Sigmoid colon (tissue), 7 donors: ENCODE data around the gene REC8. TPM values are rescaled to one million over a fixed set of nuclear protein-coding genes. Genes with fewer than 3 reads are reported as not detected.

Experiments used
- DNase-seq: peaks from one replicate; pipeline ENCODE4 v3.0.0-alpha.2; 2019
- H3K27ac ChIP-seq, 4 donors: fragments of 200-600 bp; sonication (generic); one replicate each; pipeline ENCODE4 v1.5.1; 2016 to 2019; ENCODE audit warnings: mild to moderate bottlenecking in 1 of 4
- H3K27me3 ChIP-seq, 3 donors: fragments of 200-600 bp; sonication (generic); one replicate each; pipeline ENCODE4 v1.5.1; 2019; ENCODE audit warnings: mild to moderate bottlenecking in 1 of 3
- H3K36me3 ChIP-seq, 4 donors: fragments of 200-600 bp; sonication (generic); one replicate each; pipeline ENCODE4 v1.5.1; 2016 to 2019
- H3K4me1 ChIP-seq, 4 donors: fragments of 200-600 bp; sonication (generic); one replicate each; pipeline ENCODE4 v1.5.1; 2017 to 2019
- H3K4me3 ChIP-seq, 4 donors: fragments of 200-600 bp; sonication (generic); one replicate each; pipeline ENCODE4 v1.5.1; 2017 to 2019; ENCODE audit warnings: mild to moderate bottlenecking in 2 of 4, moderate library complexity in 1 of 4
- H3K9me3 ChIP-seq, 4 donors: fragments of 200-600 bp in 3 of 4; sonication (generic) in 3 of 4; one replicate each; pipeline versions ENCODE4 v1.5.1 to v1.6.1; 2013 to 2019
- EP300 ChIP-seq, 4 donors: sonication (generic); formaldehyde crosslinking; IDR thresholded peaks; one replicate each; pipeline ENCODE4 v1.6.1; 2017; ENCODE audit warnings: antibody characterized with exemption in 4 of 4
- POLR2A ChIP-seq, 2 donors: fragments of 450-650 bp; IDR thresholded peaks; one replicate each; pipeline ENCODE4 v1.6.1; 2016; ENCODE audit warnings: antibody characterized with exemption in 2 of 2, mild to moderate bottlenecking in 2 of 2, moderate library complexity in 2 of 2
- POLR2AphosphoS5 ChIP-seq, 4 donors: sonication (generic); formaldehyde crosslinking; IDR thresholded peaks; one replicate each; pipeline ENCODE4 v1.6.1; 2017; ENCODE audit warnings: antibody characterized with exemption in 4 of 4
- WGBS, 2 donors: extraction: QIAGEN DNeasy Blood & Tissue Kit; methylation state at CpG; one replicate each; pipeline ENCODE4 v1.1.7; 2013; 5-methylcytosine and 5-hydroxymethylcytosine counted together
- intact Hi-C: fragments of 100-400 bp; cut with DNase I; formaldehyde crosslinking; loops from one replicate; pipeline ENCODE4 v1.15.1; 2023
- polyA plus RNA-seq, 3 donors: library from polyadenylated mRNA; stranded (reverse); fragments of 200-250 nt; gene quantifications; one replicate each; pipeline ENCODE4 v1.2.3, GENCODE V29; 2013
- total RNA-seq, 4 donors: library from RNA; depleted of rRNA; stranded (reverse); fragments of >200 nt; gene quantifications; one replicate each; pipeline ENCODE4 v1.1.0, GENCODE V29; 2016
- TF ChIP-seq, protein P1 (sequence below), 4 experiments: fragments of 450-650 bp in 3 of 4; fragments of 200-600 bp in 1 of 4; IDR thresholded peaks; one replicate each; pipeline ENCODE4 v1.5.1; 2016 to 2019; ENCODE audit warnings: antibody characterized with exemption in 4 of 4, mild to moderate bottlenecking in 3 of 4, moderate library complexity in 2 of 4
- donor health status: healthy with polysubstance abuse.
- donor health status: Bipolar disorder and iron deficiency.
- donor health status: healthy.

Gene REC8
- total and polyA plus RNA-seq, 7 donors = 1.8 to 24.1 (median 6.4) TPM

DNA sequence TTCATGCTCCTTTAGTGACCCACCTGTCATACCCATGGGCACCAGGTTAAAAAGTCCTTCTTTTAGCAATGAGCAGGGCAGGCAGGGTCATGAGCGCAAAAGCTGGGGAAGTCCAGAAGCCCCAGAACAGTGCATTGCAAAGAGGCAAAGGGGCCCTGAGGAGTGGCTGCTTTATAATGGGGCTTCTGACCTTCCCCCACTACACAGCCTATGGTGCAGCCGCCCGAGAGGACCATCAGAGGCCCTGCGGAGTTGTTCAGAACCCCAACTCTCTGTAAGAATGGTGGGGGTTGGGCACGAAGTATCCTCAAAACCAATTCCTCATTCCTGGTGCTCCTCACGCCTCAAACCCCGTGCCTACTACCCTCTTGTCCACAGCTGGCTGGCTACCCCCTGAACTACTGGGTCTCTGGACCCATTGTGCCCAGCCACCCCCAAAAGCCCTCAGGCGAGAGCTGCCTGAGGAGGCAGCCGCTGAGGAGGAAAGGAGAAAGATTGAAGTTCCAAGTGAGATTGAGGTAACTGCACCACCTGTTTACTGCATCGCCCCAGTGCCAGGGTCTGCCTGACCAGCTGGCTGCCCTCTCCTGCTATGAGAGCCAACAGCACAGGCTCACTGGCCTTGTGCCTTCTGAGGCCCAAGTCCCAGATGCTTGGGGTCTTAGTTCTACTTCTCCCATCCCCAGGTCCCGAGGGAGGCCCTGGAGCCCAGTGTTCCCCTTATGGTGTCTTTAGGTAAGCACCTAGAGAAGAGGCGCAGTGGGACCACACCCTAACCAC, 6.7 kb downstream of the REC8 start:
- 92% methylated on average over 12 of the region's 12 CpGs for WGBS, 2 donors
- no peak for DNase-seq
- peaks cover 6 to 51% (median 17%) of the 10 kb centered on the region in 4 donors for H3K36me3 ChIP-seq

DNA sequence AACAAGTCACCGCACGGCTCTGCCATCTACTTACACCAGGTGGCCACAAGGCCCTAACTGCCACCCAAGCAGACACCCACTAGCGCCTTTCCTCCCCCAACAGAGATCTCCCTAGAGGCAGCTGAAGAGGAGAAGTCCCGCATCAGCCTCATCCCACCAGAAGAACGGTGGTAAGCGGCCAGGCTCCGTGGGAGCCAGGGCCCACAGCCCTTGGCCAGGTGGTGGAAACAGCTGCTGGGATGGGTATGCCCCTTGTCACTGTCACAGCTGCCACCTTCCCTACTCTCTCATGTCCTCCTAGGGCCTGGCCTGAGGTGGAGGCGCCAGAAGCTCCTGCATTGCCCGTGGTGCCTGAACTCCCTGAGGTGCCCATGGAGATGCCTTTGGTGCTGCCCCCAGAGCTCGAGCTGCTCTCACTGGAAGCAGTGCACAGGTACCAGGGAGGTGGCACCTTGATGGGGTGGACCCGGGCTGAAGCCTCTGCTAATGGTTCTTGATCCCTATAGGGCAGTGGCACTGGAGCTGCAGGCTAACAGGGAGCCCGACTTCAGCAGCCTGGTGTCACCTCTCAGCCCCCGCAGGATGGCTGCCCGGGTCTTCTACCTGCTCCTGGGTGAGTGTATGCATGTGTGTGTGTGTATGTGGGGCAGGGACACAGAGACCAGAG, 7.5 kb downstream of the REC8 start:
- Histone ChIP-seq H3K27ac (peak overlapping the region; percentile 64 to 93 (median 87)), H3K4me3 (no peak overlapping the region), H3K4me1 (peaks cover 0 to 20% (median 19%) of the 10 kb centered on the region in 4 donors), H3K27me3 (no peaks in the 10 kb centered on the region), H3K36me3 (peaks cover 6 to 59% (median 24%) of the 10 kb centered on the region in 4 donors), H3K9me3 (no peaks in the 10 kb centered on the region)
- WGBS, 2 donors = 83 to 88% methylated on average over 14 of the region's 14 CpGs
- no peak for DNase-seq
- TF ChIP-seq EP300 (IDR thresholded peaks at IDR 0.05) (no peak), POLR2AphosphoS5 (IDR thresholded peaks at IDR 0.05) (no peak), POLR2A (IDR thresholded peaks at IDR 0.05) (no peak)
- TF ChIP-seq, protein P1, sequence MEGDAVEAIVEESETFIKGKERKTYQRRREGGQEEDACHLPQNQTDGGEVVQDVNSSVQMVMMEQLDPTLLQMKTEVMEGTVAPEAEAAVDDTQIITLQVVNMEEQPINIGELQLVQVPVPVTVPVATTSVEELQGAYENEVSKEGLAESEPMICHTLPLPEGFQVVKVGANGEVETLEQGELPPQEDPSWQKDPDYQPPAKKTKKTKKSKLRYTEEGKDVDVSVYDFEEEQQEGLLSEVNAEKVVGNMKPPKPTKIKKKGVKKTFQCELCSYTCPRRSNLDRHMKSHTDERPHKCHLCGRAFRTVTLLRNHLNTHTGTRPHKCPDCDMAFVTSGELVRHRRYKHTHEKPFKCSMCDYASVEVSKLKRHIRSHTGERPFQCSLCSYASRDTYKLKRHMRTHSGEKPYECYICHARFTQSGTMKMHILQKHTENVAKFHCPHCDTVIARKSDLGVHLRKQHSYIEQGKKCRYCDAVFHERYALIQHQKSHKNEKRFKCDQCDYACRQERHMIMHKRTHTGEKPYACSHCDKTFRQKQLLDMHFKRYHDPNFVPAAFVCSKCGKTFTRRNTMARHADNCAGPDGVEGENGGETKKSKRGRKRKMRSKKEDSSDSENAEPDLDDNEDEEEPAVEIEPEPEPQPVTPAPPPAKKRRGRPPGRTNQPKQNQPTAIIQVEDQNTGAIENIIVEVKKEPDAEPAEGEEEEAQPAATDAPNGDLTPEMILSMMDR (IDR thresholded peaks at IDR 0.05) = no peak
- intact Hi-C loops = no loop called here

More for the DNA sequence above, 6.7 kb downstream of the REC8 start:
- Histone ChIP-seq H3K4me3 (no peak overlapping the region), H3K9me3 (no peaks in the 10 kb centered on the region), H3K27me3 (no peaks in the 10 kb centered on the region), H3K27ac (peak overlapping the region; percentile 64 to 93 (median 87)), H3K4me1 (peaks cover 0 to 20% (median 19%) of the 10 kb centered on the region in 4 donors)
- TF ChIP-seq EP300 (IDR thresholded peaks at IDR 0.05) = no peak
- TF ChIP-seq POLR2AphosphoS5 (IDR thresholded peaks at IDR 0.05) = no peak
- no peak for TF ChIP-seq POLR2A (IDR thresholded peaks at IDR 0.05)
- TF ChIP-seq, protein P1 (IDR thresholded peaks at IDR 0.05) = no peak
- intact Hi-C loops = no loop called here

- Histone ChIP-seq H3K4me3 (no peak overlapping the region), H3K4me1 (peaks cover 0 to 20% (median 19%) of the 10 kb centered on the region in 4 donors), H3K27ac (peak overlapping the region; percentile 64 to 93 (median 87)), H3K9me3 (no peaks in the 10 kb centered on the region), H3K36me3 (peaks cover 6 to 67% (median 29%) of the 10 kb centered on the region in 4 donors), H3K27me3 (no peaks in the 10 kb centered on the region)
- no peak for DNase-seq
- TF ChIP-seq EP300 (IDR thresholded peaks at IDR 0.05) (peak in 1 of 4 donors; percentile 32), POLR2AphosphoS5 (IDR thresholded peaks at IDR 0.05) (peak in 2 of 4 donors; percentile 45 to 69)
- TF ChIP-seq, protein P1 (IDR thresholded peaks at IDR 0.05) = no peak
- intact Hi-C loops = no loop called here
- 71 to 80% methylated on average over 18 of the region's 18 CpGs for WGBS, 2 donors
Measured at GRCh38 chr14:24179961-24180796, 8.3 kb downstream of the REC8 start.

DNA sequence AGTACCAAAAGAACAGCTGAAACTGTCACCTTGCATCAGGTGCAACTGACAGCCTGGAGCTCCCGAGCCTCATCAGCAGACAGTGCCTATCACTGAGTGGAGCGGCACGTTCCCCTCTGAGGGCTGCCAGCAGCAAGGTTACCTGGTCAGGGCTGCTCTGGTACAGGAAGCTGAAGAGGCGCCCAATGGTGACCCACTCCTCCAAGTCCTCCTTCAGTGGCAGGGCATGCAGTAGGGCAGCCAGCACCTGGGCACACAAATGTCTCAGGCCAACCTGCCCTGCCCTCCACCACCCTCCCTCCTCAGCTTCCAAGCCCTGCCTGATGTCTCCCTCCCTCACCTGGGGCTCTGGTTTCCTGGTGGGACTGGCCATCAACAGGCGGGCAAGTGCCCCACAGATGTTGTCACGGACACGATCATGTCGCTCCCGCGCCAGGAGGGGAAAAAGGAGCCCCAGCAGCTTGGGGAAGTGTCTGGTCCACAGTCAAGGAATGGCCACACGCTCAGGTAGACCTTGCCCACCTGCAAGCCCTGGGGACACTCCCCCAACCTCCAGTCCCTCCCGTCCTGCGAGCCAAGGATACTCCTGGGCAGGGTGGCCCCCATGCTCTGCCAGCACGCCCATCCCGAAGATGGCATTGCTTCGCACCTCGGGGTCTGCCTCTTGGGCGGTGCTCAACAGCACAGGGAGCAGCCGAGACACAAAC, 9.6 kb downstream of the REC8 start:
- no peaks in the 10 kb centered on the region for H3K9me3 ChIP-seq
- intact Hi-C loops = no loop called here
- H3K36me3 ChIP-seq = peaks cover 4 to 80% (median 36%) of the 10 kb centered on the region in 4 donors
- TF ChIP-seq EP300 (IDR thresholded peaks at IDR 0.05) = no peak
- TF ChIP-seq, protein P1 (IDR thresholded peaks at IDR 0.05) = no peak
- TF ChIP-seq POLR2AphosphoS5 (IDR thresholded peaks at IDR 0.05) = no peak
- no peak for TF ChIP-seq POLR2A (IDR thresholded peaks at IDR 0.05)
- no peak for DNase-seq
- WGBS, 2 donors = 90 to 92% methylated on average over 19 of the region's 19 CpGs
- H3K4me1 ChIP-seq = peaks cover 0 to 20% (median 19%) of the 10 kb centered on the region in 4 donors
- no peaks in the 10 kb centered on the region for H3K27me3 ChIP-seq
- H3K27ac ChIP-seq = peak overlapping the region in 3 of 4 donors; percentile 9 to 93 (median 88)
- H3K4me3 ChIP-seq = no peak overlapping the region
